Activated CD4-positive, alpha-beta T cell treated with anti-CD3 and anti-CD28 coated beads, Interleukin-2, amount 10 ng/mL, durations not matched to agents 7 days and 5 days (primary cell): Measurements from ENCODE around the gene NOPCHAP1. TPM values are rescaled to one million over a fixed set of nuclear protein-coding genes. Genes with fewer than 3 reads are reported as not detected.

Experiments
- CTCF ChIA-PET: fragments of 350-600 bp; sonication (Branson Sonifier 250); formaldehyde crosslinking; loops from one replicate; lab custom pipeline; 2021; ENCODE audit warnings: antibody characterized with exemption; lab: Charles Lee
- POLR2A ChIA-PET: fragments of 350-600 bp; sonication (Branson Sonifier 250); formaldehyde crosslinking; loops from one replicate; lab custom pipeline; 2021; ENCODE audit warnings: antibody characterized with exemption; lab: Charles Lee
- DNase-seq: peaks from one replicate; pipeline ENCODE4 v3.0.0-alpha.2; 2020
- H3K27ac Mint-ChIP-seq: one replicate; pipeline ENCODE4 v1.8.0; 2021; ENCODE audit warnings: mild to moderate bottlenecking, moderate library complexity, mixed read lengths
- H3K27me3 Mint-ChIP-seq: one replicate; pipeline ENCODE4 v1.8.0; 2021; ENCODE audit warnings: mixed read lengths
- H3K36me3 Mint-ChIP-seq: one replicate; pipeline ENCODE4 v1.8.0; 2021; ENCODE audit warnings: low read depth, mixed read lengths
- H3K4me1 Mint-ChIP-seq: one replicate; pipeline ENCODE4 v1.8.0; 2021; ENCODE audit warnings: mixed read lengths
- H3K4me3 Mint-ChIP-seq: one replicate; pipeline ENCODE4 v1.8.0; 2021; ENCODE audit warnings: mild to moderate bottlenecking, moderate library complexity, mixed read lengths
- H3K9me3 Mint-ChIP-seq: one replicate; pipeline ENCODE4 v1.8.0; 2021; ENCODE audit warnings: mixed read lengths
- total RNA-seq, 2 experiments: library from RNA; stranded (reverse); gene quantifications; one replicate each; pipeline ENCODE4 v1.2.3, GENCODE V29; 2021

NOPCHAP1 gene
- total RNA-seq, 2 experiments from 2014 or later = 12.7 to 14.6 TPM

- no peaks in the 10 kb centered on the region for H3K9me3 Mint-ChIP-seq
- H3K36me3 Mint-ChIP-seq = no peaks in the 10 kb centered on the region
- H3K4me3 Mint-ChIP-seq = peak overlapping the region; percentile 78
- POLR2A ChIA-PET = no interaction called here
- peak overlapping the region; percentile 51 for H3K27ac Mint-ChIP-seq
- DNase-seq = no peak
- H3K4me1 Mint-ChIP-seq = peaks cover 22% of the 10 kb centered on the region
- CTCF ChIA-PET = interaction anchor here (1.3 to 1.7 kb wide), 3 partner anchors 10 to 50 kb away, joined by 3 read pairs; no protein-coding TSS in a partner anchor
- H3K27me3 Mint-ChIP-seq = peaks cover 64% of the 10 kb centered on the region
Measured at GRCh38 chr12:104956870-104957718, 29.0 kb upstream of the NOPCHAP1 start.

- ChIA-PET POLR2A (no interaction called here), CTCF (interaction anchor here (0.9 to 1.7 kb wide), 5 partner anchors 11 to 189 kb away, joined by 3 to 4 read pairs (median 3); no protein-coding TSS in a partner anchor)
- Mint-ChIP-seq H3K9me3 (no peaks in the 10 kb centered on the region), H3K4me1 (peaks cover 22% of the 10 kb centered on the region), H3K27me3 (peaks cover 61% of the 10 kb centered on the region), H3K36me3 (no peaks in the 10 kb centered on the region), H3K27ac (peak overlapping the region; percentile 51), H3K4me3 (peak overlapping the region; percentile 78)
- DNase-seq = peak; percentile 19
Measured at GRCh38 chr12:104957719-104958000, 28.5 kb upstream of the NOPCHAP1 start.

GRCh38 chr12:104958001-104958804, 27.9 kb upstream of the NOPCHAP1 start, which contains the start of gene SLC41A2:
SLC41A2 (minus strand) TSS chr12:104958290; CDS start chr12:104928527, 29,763 bp downstream.
- CTCF ChIA-PET = interaction anchor here (0.6 to 1.7 kb wide), 9 partner anchors 11 to 390 kb away, joined by 3 to 5 read pairs (median 3); no protein-coding TSS in a partner anchor
- Mint-ChIP-seq H3K27me3 (peaks cover 62% of the 10 kb centered on the region), H3K9me3 (no peaks in the 10 kb centered on the region), H3K36me3 (no peaks in the 10 kb centered on the region), H3K27ac (peak within 1 kb of the TSS; percentile 85), H3K4me3 (peak within 1 kb of the TSS; percentile 85), H3K4me1 (peaks cover 22% of the 10 kb centered on the region)
- POLR2A ChIA-PET = no interaction called here
- DNase-seq = peak; percentile 71

GRCh38 chr12:104958805-104959334, 27.2 kb upstream of the NOPCHAP1 start:
- Mint-ChIP-seq H3K9me3 (no peaks in the 10 kb centered on the region), H3K27ac (peak overlapping the region; percentile 85), H3K36me3 (no peaks in the 10 kb centered on the region), H3K4me3 (peak overlapping the region; percentile 85), H3K27me3 (peaks cover 63% of the 10 kb centered on the region), H3K4me1 (peaks cover 22% of the 10 kb centered on the region)
- DNase-seq = no peak
- ChIA-PET POLR2A (no interaction called here), CTCF (interaction anchor here (0.6 to 1.7 kb wide), 7 partner anchors 10 to 1759 kb away, joined by 3 to 5 read pairs (median 3); no protein-coding TSS in a partner anchor)

- peaks cover 60% of the 10 kb centered on the region for H3K27me3 Mint-ChIP-seq
- H3K36me3 Mint-ChIP-seq = no peaks in the 10 kb centered on the region
- POLR2A ChIA-PET = no interaction called here
- no peak overlapping the region for H3K27ac Mint-ChIP-seq
- H3K4me1 Mint-ChIP-seq = peaks cover 22% of the 10 kb centered on the region
- peak overlapping the region; percentile 85 for H3K4me3 Mint-ChIP-seq
- DNase-seq = no peak
- CTCF ChIA-PET = interaction anchor here (0.6 to 1.7 kb wide), 5 partner anchors 10 to 1759 kb away, joined by 3 to 5 read pairs (median 4); no protein-coding TSS in a partner anchor
- H3K9me3 Mint-ChIP-seq = no peaks in the 10 kb centered on the region
Measured at GRCh38 chr12:104959335-104959841, 26.7 kb upstream of the NOPCHAP1 start.

- CTCF ChIA-PET = interaction anchor here (1.3 kb wide), 1 partner anchor 25 kb away, joined by 4 read pairs; no protein-coding TSS in a partner anchor
- Mint-ChIP-seq H3K4me1 (peaks cover 22% of the 10 kb centered on the region), H3K27me3 (peaks cover 63% of the 10 kb centered on the region), H3K4me3 (no peak overlapping the region), H3K27ac (no peak overlapping the region), H3K9me3 (no peaks in the 10 kb centered on the region), H3K36me3 (no peaks in the 10 kb centered on the region)
- POLR2A ChIA-PET = no interaction called here
- DNase-seq = no peak
Measured at GRCh38 chr12:104960464-104960863, 25.7 kb upstream of the NOPCHAP1 start.

GRCh38 chr12:104963757-104964156, 22.4 kb upstream of the NOPCHAP1 start:
- CTCF ChIA-PET = interaction anchor here (1.3 kb wide), 1 partner anchor 582 kb away, joined by 3 read pairs; no protein-coding TSS in a partner anchor
- Mint-ChIP-seq H3K27ac (no peak overlapping the region), H3K4me3 (no peak overlapping the region), H3K9me3 (no peaks in the 10 kb centered on the region), H3K27me3 (peaks cover 52% of the 10 kb centered on the region), H3K4me1 (peaks cover 10% of the 10 kb centered on the region), H3K36me3 (no peaks in the 10 kb centered on the region)
- no peak for DNase-seq
- POLR2A ChIA-PET = no interaction called here

- peaks cover 47% of the 10 kb centered on the region for H3K27me3 Mint-ChIP-seq
- peaks cover 5% of the 10 kb centered on the region for H3K4me1 Mint-ChIP-seq
- no peaks in the 10 kb centered on the region for H3K36me3 Mint-ChIP-seq
- no peaks in the 10 kb centered on the region for H3K9me3 Mint-ChIP-seq
- POLR2A ChIA-PET = no interaction called here
- no peak overlapping the region for H3K27ac Mint-ChIP-seq
- CTCF ChIA-PET = interaction anchor here (1.3 kb wide), 1 partner anchor 583 kb away, joined by 3 read pairs; no protein-coding TSS in a partner anchor
- H3K4me3 Mint-ChIP-seq = no peak overlapping the region
- no peak for DNase-seq
Measured at GRCh38 chr12:104964167-104964855, 21.8 kb upstream of the NOPCHAP1 start.

GRCh38 chr12:104964856-104965205, 21.3 kb upstream of the NOPCHAP1 start:
- peaks cover 43% of the 10 kb centered on the region for H3K27me3 Mint-ChIP-seq
- H3K36me3 Mint-ChIP-seq = no peaks in the 10 kb centered on the region
- no peaks in the 10 kb centered on the region for H3K9me3 Mint-ChIP-seq
- no peak overlapping the region for H3K27ac Mint-ChIP-seq
- ChIA-PET POLR2A (no interaction called here), CTCF (no interaction called here)
- H3K4me3 Mint-ChIP-seq = no peak overlapping the region
- no peak for DNase-seq
- no peaks in the 10 kb centered on the region for H3K4me1 Mint-ChIP-seq

- DNase-seq = no peak
- no peaks in the 10 kb centered on the region for H3K9me3 Mint-ChIP-seq
- ChIA-PET POLR2A (no interaction called here), CTCF (no interaction called here)
- H3K4me3 Mint-ChIP-seq = no peak overlapping the region
- no peaks in the 10 kb centered on the region for H3K4me1 Mint-ChIP-seq
- peaks cover 34% of the 10 kb centered on the region for H3K27me3 Mint-ChIP-seq
- H3K27ac Mint-ChIP-seq = no peak overlapping the region
- H3K36me3 Mint-ChIP-seq = no peaks in the 10 kb centered on the region
Measured at GRCh38 chr12:104966677-104967076, 19.4 kb upstream of the NOPCHAP1 start.

- Mint-ChIP-seq H3K27me3 (peaks cover 18% of the 10 kb centered on the region), H3K4me1 (no peaks in the 10 kb centered on the region), H3K4me3 (no peak overlapping the region), H3K36me3 (no peaks in the 10 kb centered on the region), H3K27ac (no peak overlapping the region), H3K9me3 (no peaks in the 10 kb centered on the region)
- no peak for DNase-seq
- ChIA-PET POLR2A (no interaction called here), CTCF (interaction anchor here (0.6 to 1.0 kb wide), 2 partner anchors 10 to 652 kb away, joined by 5 read pairs; no protein-coding TSS in a partner anchor)
Measured at GRCh38 chr12:104969343-104969742, 16.8 kb upstream of the NOPCHAP1 start.

- Mint-ChIP-seq H3K4me3 (no peak overlapping the region), H3K4me1 (no peaks in the 10 kb centered on the region), H3K27me3 (peaks cover 5% of the 10 kb centered on the region), H3K27ac (no peak overlapping the region), H3K36me3 (no peaks in the 10 kb centered on the region), H3K9me3 (no peaks in the 10 kb centered on the region)
- POLR2A ChIA-PET = no interaction called here
- CTCF ChIA-PET = interaction anchor here (0.7 to 1.4 kb wide), 3 partner anchors 13 to 304 kb away, joined by 3 to 4 read pairs (median 4); partner anchors contain the start of gene SLC41A2
- DNase-seq = no peak
Measured at GRCh38 chr12:104971306-104971705, 14.8 kb upstream of the NOPCHAP1 start.
